NCI-H1105 (cell line): Measurements from ENCODE around the gene TPM2.

Experiments used
- DNase-seq: peaks from one replicate; lab custom pipeline; 2025; lab: John Stamatoyannopoulos, UW

Gene TPM2

GRCh38 chr9:35689542-35690293, at the start of gene TPM2:
TSS of gene TPM2 (minus strand) at chr9:35689925. CDS start at chr9:35689817, 108 bp downstream.
- DNase-seq = no peak

GRCh38 chr9:35738924-35739323, 49.2 kb upstream of the TPM2 start:
- DNase-seq = no peak

- DNase-seq = no peak
These were observed 48.5 kb upstream of the TPM2 start for GRCh38 chr9:35738186-35738585.

GRCh38 chr9:35737143-35737542, 47.4 kb upstream of the TPM2 start:
- no peak for DNase-seq

- peak; percentile 43 for DNase-seq
These were observed 46.5 kb upstream of the TPM2 start for GRCh38 chr9:35736201-35736633.

GRCh38 chr9:35734096-35734495, 44.4 kb upstream of the TPM2 start:
- no peak for DNase-seq

GRCh38 chr9:35732800-35733541, 43.2 kb upstream of the TPM2 start:
- peak; percentile 37 for DNase-seq

GRCh38 chr9:35732185-35732799, 42.6 kb upstream of the TPM2 start, which contains the start of the genes CREB3 and TLN1:
TSS of gene CREB3 (plus strand) at chr9:35732666. CDS start at chr9:35732773, 107 bp downstream.
TSS of gene TLN1 (minus strand) at chr9:35732195. CDS start at chr9:35725694, 6,501 bp downstream.
- peak; percentile 96 for DNase-seq

- no peak for DNase-seq
These were observed 41.9 kb upstream of the TPM2 start for GRCh38 chr9:35731415-35732184.

- no peak for DNase-seq
These were observed 40.7 kb upstream of the TPM2 start for GRCh38 chr9:35730486-35730854.

- DNase-seq = peak; percentile 4
These were observed 40.2 kb upstream of the TPM2 start for GRCh38 chr9:35729700-35730485.

- no peak for DNase-seq
These were observed 39.4 kb upstream of the TPM2 start for GRCh38 chr9:35729101-35729500.

GRCh38 chr9:35728041-35728971, 38.6 kb upstream of the TPM2 start:
- DNase-seq = no peak

- DNase-seq = no peak
These were observed 37.9 kb upstream of the TPM2 start for GRCh38 chr9:35727676-35728040.

GRCh38 chr9:35726931-35727330, 37.2 kb upstream of the TPM2 start:
- DNase-seq = no peak

- no peak for DNase-seq
These were observed 35.6 kb upstream of the TPM2 start for GRCh38 chr9:35725362-35725761.

GRCh38 chr9:35723908-35724307, 34.2 kb upstream of the TPM2 start:
- no peak for DNase-seq

GRCh38 chr9:35723426-35723825, 33.7 kb upstream of the TPM2 start:
- DNase-seq = no peak

- DNase-seq = no peak
These were observed 29.8 kb upstream of the TPM2 start for GRCh38 chr9:35719546-35719945.
